Measurements from ENCODE around the gene MRPS15. TPM values are rescaled to one million over a fixed set of nuclear protein-coding genes. Genes with fewer than 3 reads are reported as not detected.
"Not testable (repeated sequence)": the region's sequence is repeated elsewhere in the genome, so short reads cannot be mapped to it uniquely, and the experiment has no call there.

Gene MRPS15
- polyA plus RNA-seq (2013, experiment 1 of 2): 194 TPM
- polyA plus RNA-seq (2013, experiment 2 of 2): 195 TPM

GRCh38 chr1:36463803-36464604 lies at the start of gene MRPS15:
Gene MRPS15, minus strand, starts transcription at chr1:36464384. Its CDS starts 109 bp downstream, at chr1:36464275.
- H3K27ac ChIP-seq (ENCODE audit: low read depth, low read length): peak within 1 kb of the TSS; percentile 81
- no CpG with 5 or more reads among the region's 65 CpGs for WGBS (ENCODE audit: extremely low coverage, insufficient coverage, low lambda C conversion rate)
- no peak within 1 kb of the TSS for H2BK15ac ChIP-seq (replicated peaks; ENCODE audit: low read depth)

GRCh38 chr1:36512842-36513241 lies 48.7 kb upstream of the MRPS15 start:
- no peaks in the 10 kb centered on the region for H3K4me1 ChIP-seq (ENCODE audit: control insufficient read depth, low read depth, low read length)
- no peaks in the 10 kb centered on the region for H3K36me3 ChIP-seq (ENCODE audit: control insufficient read depth, insufficient read depth, low read length)
- H4K8ac ChIP-seq (ENCODE audit: low read depth, low read length): no peak overlapping the region
- H3K9ac ChIP-seq (ENCODE audit: low read length): no peak overlapping the region
- no peak overlapping the region for H2AK5ac ChIP-seq (ENCODE audit: low read length)
- no peak overlapping the region for H2BK15ac ChIP-seq (replicated peaks; ENCODE audit: low read depth)
- no peak overlapping the region for H2BK120ac ChIP-seq (ENCODE audit: low read depth, low read length)
- no peak overlapping the region for H2BK5ac ChIP-seq (ENCODE audit: low read length)
- H3K4me3 ChIP-seq (ENCODE audit: low read length): no peak overlapping the region
- no peak overlapping the region for H3K4ac ChIP-seq (ENCODE audit: low read depth, low read length)
- no peak for DNase-seq
- no peaks in the 10 kb centered on the region for H3K27me3 ChIP-seq (ENCODE audit: insufficient read depth, low read length, poor library complexity)
- no peak overlapping the region for H3K4me2 ChIP-seq (ENCODE audit: low read length)
- WGBS (ENCODE audit: extremely low coverage, insufficient coverage, low lambda C conversion rate): no CpG with 5 or more reads among the region's 1 CpG
- no peaks in the 10 kb centered on the region for H3K79me2 ChIP-seq (ENCODE audit: control insufficient read depth, insufficient read depth, low read length)
- no peak overlapping the region for H3K27ac ChIP-seq (ENCODE audit: low read depth, low read length)
- no peaks in the 10 kb centered on the region for H3K79me1 ChIP-seq (ENCODE audit: low read length)
- no peak overlapping the region for H3K18ac ChIP-seq (ENCODE audit: low read length)
- no peak overlapping the region for H3K23ac ChIP-seq (ENCODE audit: low read length)
- H3K56ac ChIP-seq (ENCODE audit: low read length): no peak overlapping the region
- no peak overlapping the region for H4K5ac ChIP-seq (ENCODE audit: low read length)

More at GRCh38 chr1:36463803-36464604, at the start of gene MRPS15:
- peak within 1 kb of the TSS; percentile 95 for H2AK5ac ChIP-seq (ENCODE audit: low read length)
- no peak within 1 kb of the TSS for H3K23ac ChIP-seq (ENCODE audit: low read length)
- no peak within 1 kb of the TSS for H2BK120ac ChIP-seq (ENCODE audit: low read depth, low read length)
- peaks cover 15% of the 10 kb centered on the region for H3K36me3 ChIP-seq (ENCODE audit: control insufficient read depth, insufficient read depth, low read length)
- no peak within 1 kb of the TSS for H4K5ac ChIP-seq (ENCODE audit: low read length)
- peaks cover 3% of the 10 kb centered on the region for H3K79me2 ChIP-seq (ENCODE audit: control insufficient read depth, insufficient read depth, low read length)
- peak within 1 kb of the TSS; percentile 98 for H3K9ac ChIP-seq (ENCODE audit: low read length)
- H4K8ac ChIP-seq (ENCODE audit: low read depth, low read length): peak within 1 kb of the TSS; percentile 17
- H3K79me1 ChIP-seq (ENCODE audit: low read length): peaks cover 11% of the 10 kb centered on the region
- peak within 1 kb of the TSS; percentile 100 for H3K56ac ChIP-seq (ENCODE audit: low read length)
- peak within 1 kb of the TSS; percentile 74 for H3K4ac ChIP-seq (ENCODE audit: low read depth, low read length)
- peak within 1 kb of the TSS; percentile 100 for H3K4me3 ChIP-seq (ENCODE audit: low read length)
- peak; percentile 97 for DNase-seq
- peak within 1 kb of the TSS; percentile 92 for H3K4me2 ChIP-seq (ENCODE audit: low read length)
- H3K4me1 ChIP-seq (ENCODE audit: control insufficient read depth, low read depth, low read length): peaks cover 5% of the 10 kb centered on the region
- peak within 1 kb of the TSS; percentile 85 for H3K18ac ChIP-seq (ENCODE audit: low read length)
- H3K27me3 ChIP-seq (ENCODE audit: insufficient read depth, low read length, poor library complexity): no peaks in the 10 kb centered on the region
- H2BK5ac ChIP-seq (ENCODE audit: low read length): peak within 1 kb of the TSS; percentile 78

GRCh38 chr1:36511804-36512798 lies 47.9 kb upstream of the MRPS15 start:
- H3K4me3 ChIP-seq (ENCODE audit: low read length): no peak overlapping the region
- no peaks in the 10 kb centered on the region for H3K79me2 ChIP-seq (ENCODE audit: control insufficient read depth, insufficient read depth, low read length)
- no peaks in the 10 kb centered on the region for H3K36me3 ChIP-seq (ENCODE audit: control insufficient read depth, insufficient read depth, low read length)
- no peak overlapping the region for H3K27ac ChIP-seq (ENCODE audit: low read depth, low read length)
- H2BK5ac ChIP-seq (ENCODE audit: low read length): no peak overlapping the region
- no peak overlapping the region for H3K56ac ChIP-seq (ENCODE audit: low read length)
- H4K5ac ChIP-seq (ENCODE audit: low read length): no peak overlapping the region
- H2BK15ac ChIP-seq (replicated peaks; ENCODE audit: low read depth): no peak overlapping the region
- H3K4me2 ChIP-seq (ENCODE audit: low read length): no peak overlapping the region
- no peak overlapping the region for H3K23ac ChIP-seq (ENCODE audit: low read length)
- H3K79me1 ChIP-seq (ENCODE audit: low read length): no peaks in the 10 kb centered on the region
- no CpG with 5 or more reads among the region's 15 CpGs for WGBS (ENCODE audit: extremely low coverage, insufficient coverage, low lambda C conversion rate)
- H2BK120ac ChIP-seq (ENCODE audit: low read depth, low read length): no peak overlapping the region
- no peak overlapping the region for H3K9ac ChIP-seq (ENCODE audit: low read length)
- H3K4ac ChIP-seq (ENCODE audit: low read depth, low read length): no peak overlapping the region
- no peak overlapping the region for H3K18ac ChIP-seq (ENCODE audit: low read length)
- H2AK5ac ChIP-seq (ENCODE audit: low read length): no peak overlapping the region
- DNase-seq: no peak
- no peak overlapping the region for H4K8ac ChIP-seq (ENCODE audit: low read depth, low read length)
- no peaks in the 10 kb centered on the region for H3K4me1 ChIP-seq (ENCODE audit: control insufficient read depth, low read depth, low read length)
- no peaks in the 10 kb centered on the region for H3K27me3 ChIP-seq (ENCODE audit: insufficient read depth, low read length, poor library complexity)

- H3K56ac ChIP-seq (ENCODE audit: low read length); H3K4ac ChIP-seq (ENCODE audit: low read depth, low read length); H3K9ac ChIP-seq (ENCODE audit: low read length); H3K27ac ChIP-seq (ENCODE audit: low read depth, low read length); DNase-seq; H3K79me1 ChIP-seq (ENCODE audit: low read length); H4K5ac ChIP-seq (ENCODE audit: low read length); H3K27me3 ChIP-seq (ENCODE audit: insufficient read depth, low read length, poor library complexity); H3K79me2 ChIP-seq (ENCODE audit: control insufficient read depth, insufficient read depth, low read length); H3K23ac ChIP-seq (ENCODE audit: low read length); H3K4me1 ChIP-seq (ENCODE audit: control insufficient read depth, low read depth, low read length); H4K8ac ChIP-seq (ENCODE audit: low read depth, low read length); H2BK15ac ChIP-seq (replicated peaks; ENCODE audit: low read depth); H3K18ac ChIP-seq (ENCODE audit: low read length); H2AK5ac ChIP-seq (ENCODE audit: low read length); H2BK120ac ChIP-seq (ENCODE audit: low read depth, low read length); H3K36me3 ChIP-seq (ENCODE audit: control insufficient read depth, insufficient read depth, low read length); H2BK5ac ChIP-seq (ENCODE audit: low read length); H3K4me3 ChIP-seq (ENCODE audit: low read length); H3K4me2 ChIP-seq (ENCODE audit: low read length): not testable (repeated sequence)
- no CpG with 5 or more reads among the region's 2 CpGs for WGBS (ENCODE audit: extremely low coverage, insufficient coverage, low lambda C conversion rate)
Measured at GRCh38 chr1:36511220-36511619, 47.0 kb upstream of the MRPS15 start.

- no peak overlapping the region for H3K18ac ChIP-seq (ENCODE audit: low read length)
- no peaks in the 10 kb centered on the region for H3K4me1 ChIP-seq (ENCODE audit: control insufficient read depth, low read depth, low read length)
- no peaks in the 10 kb centered on the region for H3K79me1 ChIP-seq (ENCODE audit: low read length)
- H3K9ac ChIP-seq (ENCODE audit: low read length): no peak overlapping the region
- no peak overlapping the region for H2BK15ac ChIP-seq (replicated peaks; ENCODE audit: low read depth)
- no peak overlapping the region for H3K27ac ChIP-seq (ENCODE audit: low read depth, low read length)
- WGBS (ENCODE audit: extremely low coverage, insufficient coverage, low lambda C conversion rate): no CpG with 5 or more reads among the region's 7 CpGs
- no peak for DNase-seq
- H2BK120ac ChIP-seq (ENCODE audit: low read depth, low read length): no peak overlapping the region
- H2BK5ac ChIP-seq (ENCODE audit: low read length): no peak overlapping the region
- H3K4me3 ChIP-seq (ENCODE audit: low read length): no peak overlapping the region
- no peak overlapping the region for H3K4me2 ChIP-seq (ENCODE audit: low read length)
- no peak overlapping the region for H3K56ac ChIP-seq (ENCODE audit: low read length)
- H3K4ac ChIP-seq (ENCODE audit: low read depth, low read length): no peak overlapping the region
- H3K36me3 ChIP-seq (ENCODE audit: control insufficient read depth, insufficient read depth, low read length): no peaks in the 10 kb centered on the region
- no peaks in the 10 kb centered on the region for H3K79me2 ChIP-seq (ENCODE audit: control insufficient read depth, insufficient read depth, low read length)
- H2AK5ac ChIP-seq (ENCODE audit: low read length): no peak overlapping the region
- H4K8ac ChIP-seq (ENCODE audit: low read depth, low read length): no peak overlapping the region
- no peak overlapping the region for H4K5ac ChIP-seq (ENCODE audit: low read length)
- no peaks in the 10 kb centered on the region for H3K27me3 ChIP-seq (ENCODE audit: insufficient read depth, low read length, poor library complexity)
- no peak overlapping the region for H3K23ac ChIP-seq (ENCODE audit: low read length)
Measured at GRCh38 chr1:36510418-36510817, 46.2 kb upstream of the MRPS15 start.

All from mesendoderm (in vitro differentiated cells).